Gastrocnemius medialis (tissue), 4 donors: ENCODE results near the gene SNAPC4. TPM values are rescaled to one million over a fixed set of nuclear protein-coding genes. Genes with fewer than 3 reads are reported as not detected.

Experiments
- ATAC-seq, 2 donors: fragments of 150-250 bp; one replicate each; pipeline ENCODE4 v1.9.1; 2016
- DNase-seq, 2 donors: peaks; one replicate each; pipeline ENCODE4 v3.0.0-alpha.2; 2019
- H3K27ac ChIP-seq, 4 donors: fragments of 200-600 bp; sonication (generic); 1 replicate in 1 of 4; 2 replicates in 3 of 4; pipeline ENCODE4 v1.5.1; 2016 to 2018; ENCODE audit warnings: mild to moderate bottlenecking in 2 of 4, moderate library complexity in 1 of 4
- H3K27me3 ChIP-seq, 3 donors: fragments of 200-600 bp; sonication (generic) in 2 of 3; 1 replicate in 1 of 3; 2 replicates in 2 of 3; pipeline versions ENCODE4 v1.5.1 to v1.6.0; 2016 to 2019; ENCODE audit warnings: mild to moderate bottlenecking in 1 of 3, moderate library complexity in 1 of 3
- H3K36me3 ChIP-seq, 2 donors: fragments of 200-600 bp; sonication (generic) in 1 of 2; one replicate each; pipeline ENCODE4 v1.5.1; 2017 to 2018
- H3K4me1 ChIP-seq, 2 donors: fragments of 200-600 bp; sonication (generic) in 1 of 2; one replicate each; pipeline ENCODE4 v1.5.1; 2016 to 2017; ENCODE audit warnings: mild to moderate bottlenecking in 2 of 2
- H3K4me3 ChIP-seq, 4 donors: fragments of 200-600 bp; sonication (generic) in 3 of 4; 1 replicate in 1 of 4; 2 replicates in 3 of 4; pipeline ENCODE4 v1.5.1; 2016 to 2019; ENCODE audit warnings: mild to moderate bottlenecking in 2 of 4
- H3K9me3 ChIP-seq, 3 donors: fragments of 200-600 bp; sonication (generic) in 2 of 3; 1 replicate in 1 of 3; 2 replicates in 2 of 3; pipeline ENCODE4 v1.5.1; 2016 to 2019
- POLR2A ChIP-seq, 2 donors: fragments of 450-650 bp; IDR thresholded peaks; one replicate each; pipeline ENCODE4 v1.6.1; 2017; ENCODE audit warnings: antibody characterized with exemption in 2 of 2, mild to moderate bottlenecking in 2 of 2, moderate library complexity in 2 of 2
- in situ Hi-C, 4 donors: fragments of 200-750 bp; cut with MboI; loops; one replicate each; pipeline versions ENCODE4 v1.15.0 to v1.8.0; 2017; ENCODE audit warnings: low sequenced_read_pairs in 4 of 4
- intact Hi-C: fragments of 100-400 bp; cut with DNase I; formaldehyde crosslinking; loops from one replicate; pipeline ENCODE4 v1.15.1; 2023; ENCODE audit warnings: low total_unique reads
- total RNA-seq, 4 donors: library from RNA; depleted of rRNA; stranded (reverse); fragments of >200 nt; gene quantifications; one replicate each; pipeline versions ENCODE4 v1.1.0 to v1.2.3, GENCODE V29; 2016
- TF ChIP-seq, protein P1 (sequence below), 5 experiments: fragments of 450-650 bp in 3 of 5; fragments of 200-600 bp in 2 of 5; sonication (generic) in 2 of 5; IDR thresholded peaks in 4 of 5; conservative IDR thresholded peaks in 1 of 5; 1 replicate in 4 of 5; 2 replicates in 1 of 5; pipeline ENCODE4 v1.5.1; 2016 to 2019; ENCODE audit warnings: antibody characterized with exemption in 5 of 5, mild to moderate bottlenecking in 3 of 5, moderate library complexity in 3 of 5

SNAPC4 gene
- total RNA-seq, 4 donors from 2014 or later: 2.3 to 6.0 (median 3.9) TPM

DNA sequence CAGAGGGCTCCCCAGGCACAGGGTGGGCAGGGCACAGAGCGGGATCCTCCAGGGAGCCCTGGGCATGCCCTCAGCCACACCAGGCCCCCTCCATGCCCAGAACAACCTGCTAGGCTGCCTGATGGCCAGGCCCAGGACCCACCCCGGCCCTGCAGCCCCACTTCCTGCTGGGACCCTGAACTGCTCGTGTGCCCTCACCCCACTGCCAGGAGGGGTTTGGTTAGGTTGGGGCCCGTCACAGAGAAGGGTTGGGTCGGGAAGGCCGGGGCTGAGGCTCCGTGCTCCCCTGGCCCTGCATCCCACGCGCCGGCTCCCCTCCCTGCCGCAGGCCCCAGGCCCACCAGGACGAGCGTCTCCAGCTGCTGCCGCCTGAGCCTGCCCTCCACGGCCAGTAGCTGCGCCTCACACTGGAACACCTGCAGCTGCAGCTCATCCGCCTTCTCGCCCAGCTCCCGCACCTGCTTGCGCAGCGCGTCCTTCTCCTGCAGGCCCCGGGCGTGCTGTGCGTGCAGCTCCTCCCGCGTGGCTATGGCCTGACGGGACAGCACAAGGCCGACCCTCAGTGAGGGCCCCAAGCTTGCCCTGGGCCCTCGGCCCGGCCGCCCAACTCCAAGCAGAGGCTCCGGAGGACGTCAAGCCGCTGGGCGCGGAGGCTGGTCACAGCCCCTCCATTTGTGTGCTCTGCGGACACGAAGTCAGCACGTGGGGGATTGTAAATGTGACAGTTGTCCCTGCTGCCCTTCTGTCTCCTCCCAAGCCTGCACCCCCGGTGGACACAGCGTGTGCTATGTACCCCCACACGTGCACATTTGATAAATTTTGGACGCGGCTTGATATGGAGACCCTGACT lies 32.4 kb downstream of the SNAPC4 start:
- Histone ChIP-seq H3K4me1 (peaks cover 7 to 9% of the 10 kb centered on the region in 2 donors), H3K9me3 (no peaks in the 10 kb centered on the region), H3K27me3 (peaks cover 0 to 3% (median 0%) of the 10 kb centered on the region in 3 donors), H3K4me3 (no peak overlapping the region), H3K27ac (no peak overlapping the region), H3K36me3 (no peaks in the 10 kb centered on the region)
- intact Hi-C loops (no loop called here), in situ Hi-C loops (no loop called here)
- ATAC-seq (no peak), DNase-seq (no peak)
- no peak for TF ChIP-seq POLR2A (IDR thresholded peaks at IDR 0.05)
- TF ChIP-seq, protein P1, sequence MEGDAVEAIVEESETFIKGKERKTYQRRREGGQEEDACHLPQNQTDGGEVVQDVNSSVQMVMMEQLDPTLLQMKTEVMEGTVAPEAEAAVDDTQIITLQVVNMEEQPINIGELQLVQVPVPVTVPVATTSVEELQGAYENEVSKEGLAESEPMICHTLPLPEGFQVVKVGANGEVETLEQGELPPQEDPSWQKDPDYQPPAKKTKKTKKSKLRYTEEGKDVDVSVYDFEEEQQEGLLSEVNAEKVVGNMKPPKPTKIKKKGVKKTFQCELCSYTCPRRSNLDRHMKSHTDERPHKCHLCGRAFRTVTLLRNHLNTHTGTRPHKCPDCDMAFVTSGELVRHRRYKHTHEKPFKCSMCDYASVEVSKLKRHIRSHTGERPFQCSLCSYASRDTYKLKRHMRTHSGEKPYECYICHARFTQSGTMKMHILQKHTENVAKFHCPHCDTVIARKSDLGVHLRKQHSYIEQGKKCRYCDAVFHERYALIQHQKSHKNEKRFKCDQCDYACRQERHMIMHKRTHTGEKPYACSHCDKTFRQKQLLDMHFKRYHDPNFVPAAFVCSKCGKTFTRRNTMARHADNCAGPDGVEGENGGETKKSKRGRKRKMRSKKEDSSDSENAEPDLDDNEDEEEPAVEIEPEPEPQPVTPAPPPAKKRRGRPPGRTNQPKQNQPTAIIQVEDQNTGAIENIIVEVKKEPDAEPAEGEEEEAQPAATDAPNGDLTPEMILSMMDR (IDR thresholded peaks at IDR 0.05 in 4 of 5, conservative IDR thresholded peaks at IDR 0.05 in 1 of 5): no peak

DNA sequence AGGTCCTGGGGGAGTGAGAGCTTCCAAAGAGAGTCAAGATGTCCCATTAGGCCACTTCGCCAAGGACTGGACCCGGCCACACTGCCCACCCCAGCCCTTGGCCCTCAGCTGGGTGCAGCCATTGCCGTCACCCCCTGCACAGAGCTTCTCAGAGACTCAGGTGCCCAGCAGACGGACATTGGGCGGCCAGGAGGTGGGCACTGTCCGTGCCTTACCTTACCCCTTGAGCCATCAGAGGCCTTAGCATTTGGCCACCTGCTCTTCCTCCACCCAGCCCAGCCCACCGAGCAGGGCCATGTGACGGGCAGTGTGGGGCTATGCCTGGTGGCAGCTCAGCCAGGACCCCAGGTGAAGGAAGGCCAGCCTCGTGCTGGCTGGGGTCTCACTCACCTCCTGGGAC lies 33.1 kb downstream of the SNAPC4 start:
- H3K36me3 ChIP-seq: no peaks in the 10 kb centered on the region
- no peaks in the 10 kb centered on the region for H3K27me3 ChIP-seq
- no peak overlapping the region for H3K4me3 ChIP-seq
- in situ Hi-C loops: no loop called here
- intact Hi-C loops: no loop called here
- H3K4me1 ChIP-seq: peaks cover 7 to 9% of the 10 kb centered on the region in 2 donors
- no peak for TF ChIP-seq POLR2A (IDR thresholded peaks at IDR 0.05)
- TF ChIP-seq, protein P1 (IDR thresholded peaks at IDR 0.05 in 4 of 5, conservative IDR thresholded peaks at IDR 0.05 in 1 of 5): no peak
- no peak for ATAC-seq
- H3K9me3 ChIP-seq: no peaks in the 10 kb centered on the region
- no peak for DNase-seq
- H3K27ac ChIP-seq: no peak overlapping the region

GRCh38 chr9:136365775-136366222 lies 34.2 kb downstream of the SNAPC4 start:
- Histone ChIP-seq H3K27ac (no peak overlapping the region), H3K4me3 (no peak overlapping the region), H3K27me3 (no peaks in the 10 kb centered on the region), H3K36me3 (no peaks in the 10 kb centered on the region), H3K4me1 (peaks cover 7 to 9% of the 10 kb centered on the region in 2 donors), H3K9me3 (no peaks in the 10 kb centered on the region)
- in situ Hi-C loops (no loop called here), intact Hi-C loops (no loop called here)
- no peak for TF ChIP-seq POLR2A (IDR thresholded peaks at IDR 0.05)
- DNase-seq: no peak
- no peak for ATAC-seq

GRCh38 chr9:136364942-136365774 lies 34.8 kb downstream of the SNAPC4 start:
- TF ChIP-seq, protein P1 (IDR thresholded peaks at IDR 0.05 in 4 of 5, conservative IDR thresholded peaks at IDR 0.05 in 1 of 5): no peak
- TF ChIP-seq POLR2A (IDR thresholded peaks at IDR 0.05): no peak
- Histone ChIP-seq H3K27me3 (no peaks in the 10 kb centered on the region), H3K36me3 (no peaks in the 10 kb centered on the region), H3K4me1 (peaks cover 7 to 9% of the 10 kb centered on the region in 2 donors), H3K9me3 (no peaks in the 10 kb centered on the region), H3K27ac (no peak overlapping the region), H3K4me3 (no peak overlapping the region)
- ATAC-seq (no peak), DNase-seq (no peak)
- in situ Hi-C loops: no loop called here
- intact Hi-C loops: loop anchor here (5.0 kb wide), 1 partner anchor 458 kb away; the partner anchor contains the start of gene CAMSAP1
